C4-2B (cell line): Measurements from ENCODE around the gene ITIH5.

Source experiments
- ZFX ChIP-seq: fragments of 450-650 bp; IDR thresholded peaks from 2 replicates; pipeline ENCODE4 v1.6.1; 2017
- TF ChIP-seq, protein P1 (sequence below): fragments of 450-650 bp; conservative IDR thresholded peaks from 2 replicates; pipeline ENCODE4 v1.5.1; 2017; ENCODE audit warnings: mild to moderate bottlenecking

DNA sequence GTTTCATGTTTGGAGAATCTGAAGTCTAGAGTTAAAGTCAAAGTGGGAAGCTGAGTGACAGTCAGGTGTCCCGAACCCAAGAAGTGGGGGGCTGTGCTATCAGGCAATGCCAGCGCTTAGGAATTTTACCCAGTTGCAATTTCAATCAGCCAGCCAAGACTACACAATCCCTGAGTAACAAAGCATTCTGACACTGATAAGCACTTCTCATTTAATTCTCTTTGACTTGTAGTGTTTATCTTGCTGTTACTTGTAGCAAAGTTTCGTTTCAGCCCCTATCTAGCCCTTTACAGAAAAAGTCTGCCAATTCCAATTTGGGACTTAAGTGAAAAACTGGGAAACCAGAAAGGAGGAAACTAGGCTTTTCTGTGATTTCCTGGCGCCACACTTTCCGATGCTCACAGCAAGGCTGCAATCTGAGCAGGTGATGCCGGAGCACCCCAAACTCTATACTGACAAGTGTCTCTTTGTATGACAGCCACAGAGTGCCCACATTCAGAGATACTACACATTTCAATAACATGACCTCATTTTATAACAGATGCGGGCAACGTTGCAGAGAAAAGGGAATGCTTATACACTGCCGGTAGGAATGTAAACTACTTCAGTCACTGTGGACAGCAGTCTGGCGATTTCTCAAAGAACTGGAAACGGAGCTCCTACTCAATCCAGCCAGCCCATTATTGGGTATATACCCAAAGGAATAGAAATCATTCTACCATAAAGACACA, 61.0 kb downstream of the ITIH5 start:
- TF ChIP-seq, protein P1, sequence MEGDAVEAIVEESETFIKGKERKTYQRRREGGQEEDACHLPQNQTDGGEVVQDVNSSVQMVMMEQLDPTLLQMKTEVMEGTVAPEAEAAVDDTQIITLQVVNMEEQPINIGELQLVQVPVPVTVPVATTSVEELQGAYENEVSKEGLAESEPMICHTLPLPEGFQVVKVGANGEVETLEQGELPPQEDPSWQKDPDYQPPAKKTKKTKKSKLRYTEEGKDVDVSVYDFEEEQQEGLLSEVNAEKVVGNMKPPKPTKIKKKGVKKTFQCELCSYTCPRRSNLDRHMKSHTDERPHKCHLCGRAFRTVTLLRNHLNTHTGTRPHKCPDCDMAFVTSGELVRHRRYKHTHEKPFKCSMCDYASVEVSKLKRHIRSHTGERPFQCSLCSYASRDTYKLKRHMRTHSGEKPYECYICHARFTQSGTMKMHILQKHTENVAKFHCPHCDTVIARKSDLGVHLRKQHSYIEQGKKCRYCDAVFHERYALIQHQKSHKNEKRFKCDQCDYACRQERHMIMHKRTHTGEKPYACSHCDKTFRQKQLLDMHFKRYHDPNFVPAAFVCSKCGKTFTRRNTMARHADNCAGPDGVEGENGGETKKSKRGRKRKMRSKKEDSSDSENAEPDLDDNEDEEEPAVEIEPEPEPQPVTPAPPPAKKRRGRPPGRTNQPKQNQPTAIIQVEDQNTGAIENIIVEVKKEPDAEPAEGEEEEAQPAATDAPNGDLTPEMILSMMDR = no peak
- no peak for TF ChIP-seq ZFX
